ENCODE data around the gene UMODL1. TPM values are rescaled to one million over a fixed set of nuclear protein-coding genes. Genes with fewer than 3 reads are reported as not detected.

UMODL1 gene
- total and polyA plus RNA-seq, 2 donors (not counting 3 experiments of a cell fraction or from before 2014, with no cell fraction given) = not detected

- Histone ChIP-seq H3K27me3 (ENCODE audit: control insufficient read depth in 2 of 2, insufficient read depth in 2 of 2, low read length in 2 of 2) (peaks cover 19 to 27% of the 10 kb centered on the region in 2 experiments), H3K9me1 (replicated peaks; ENCODE audit: control insufficient read depth, extremely low read depth, insufficient read depth, low read length) (no peaks in the 10 kb centered on the region), H3K36me3 (ENCODE audit: control insufficient read depth in 2 of 2, extremely low read depth in 1 of 2, insufficient read depth in 2 of 2, low read length in 2 of 2) (no peaks in the 10 kb centered on the region), H3K9ac (replicated peaks; ENCODE audit: extremely low read depth, insufficient read depth, low read length) (no peak overlapping the region), H4K20me1 (replicated peaks; ENCODE audit: control insufficient read depth, extremely low read depth, insufficient read depth, low read length) (no peaks in the 10 kb centered on the region), H3K27ac (ENCODE audit: insufficient read depth, low read depth, low read length) (no peak overlapping the region), H3K4me2 (ENCODE audit: insufficient read depth, low read length) (no peak overlapping the region), H3K79me2 (ENCODE audit: control insufficient read depth, insufficient read depth, low read length) (no peaks in the 10 kb centered on the region), H3K4me3 (replicated peaks in 1 of 3; ENCODE audit: insufficient read depth in 1 of 3, low read depth in 1 of 3, low read length in 3 of 3) (no peak overlapping the region), H3K9me3 (replicated peaks; ENCODE audit: control insufficient read depth, insufficient read depth, low read length) (no peaks in the 10 kb centered on the region), H3K4me1 (ENCODE audit: control insufficient read depth, extremely low read depth, insufficient read depth, low read length) (no peaks in the 10 kb centered on the region), H2AFZ (ENCODE audit: low read depth, low read length) (no peak overlapping the region)
- TF ChIP-seq POLR2A (IDR thresholded peaks at IDR 0.05; ENCODE audit: low read depth, low read length) (no peak), MYC (IDR thresholded peaks at IDR 0.05; ENCODE audit: low read depth, low read length) (no peak), POLR2AphosphoS5 (IDR thresholded peaks at IDR 0.05; ENCODE audit: insufficient read depth, low read depth, low read length) (no peak), EZH2 (IDR thresholded peaks at IDR 0.05; ENCODE audit: borderline replicate concordance, low read depth, low read length, severe bottlenecking) (no peak), FOS (IDR thresholded peaks at IDR 0.05; ENCODE audit: borderline replicate concordance, insufficient read depth, low read length) (no peak), GATA2 (IDR thresholded peaks at IDR 0.05; ENCODE audit: insufficient read depth, insufficient read length, low read depth, low read length) (no peak), JUN (IDR thresholded peaks at IDR 0.05; ENCODE audit: borderline replicate concordance, insufficient read depth, insufficient read length, low read depth) (no peak)
- TF ChIP-seq, protein P1, sequence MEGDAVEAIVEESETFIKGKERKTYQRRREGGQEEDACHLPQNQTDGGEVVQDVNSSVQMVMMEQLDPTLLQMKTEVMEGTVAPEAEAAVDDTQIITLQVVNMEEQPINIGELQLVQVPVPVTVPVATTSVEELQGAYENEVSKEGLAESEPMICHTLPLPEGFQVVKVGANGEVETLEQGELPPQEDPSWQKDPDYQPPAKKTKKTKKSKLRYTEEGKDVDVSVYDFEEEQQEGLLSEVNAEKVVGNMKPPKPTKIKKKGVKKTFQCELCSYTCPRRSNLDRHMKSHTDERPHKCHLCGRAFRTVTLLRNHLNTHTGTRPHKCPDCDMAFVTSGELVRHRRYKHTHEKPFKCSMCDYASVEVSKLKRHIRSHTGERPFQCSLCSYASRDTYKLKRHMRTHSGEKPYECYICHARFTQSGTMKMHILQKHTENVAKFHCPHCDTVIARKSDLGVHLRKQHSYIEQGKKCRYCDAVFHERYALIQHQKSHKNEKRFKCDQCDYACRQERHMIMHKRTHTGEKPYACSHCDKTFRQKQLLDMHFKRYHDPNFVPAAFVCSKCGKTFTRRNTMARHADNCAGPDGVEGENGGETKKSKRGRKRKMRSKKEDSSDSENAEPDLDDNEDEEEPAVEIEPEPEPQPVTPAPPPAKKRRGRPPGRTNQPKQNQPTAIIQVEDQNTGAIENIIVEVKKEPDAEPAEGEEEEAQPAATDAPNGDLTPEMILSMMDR (IDR thresholded peaks at IDR 0.05; ENCODE audit: extremely low read depth in 1 of 2, insufficient read depth in 1 of 2, low read depth in 1 of 2, low read length in 2 of 2) = no peak
- TF ChIP-seq, protein P2, sequence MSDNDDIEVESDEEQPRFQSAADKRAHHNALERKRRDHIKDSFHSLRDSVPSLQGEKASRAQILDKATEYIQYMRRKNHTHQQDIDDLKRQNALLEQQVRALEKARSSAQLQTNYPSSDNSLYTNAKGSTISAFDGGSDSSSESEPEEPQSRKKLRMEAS (IDR thresholded peaks at IDR 0.05; ENCODE audit: insufficient read depth, insufficient read length) = no peak
- POLR2A ChIA-PET = no interaction called here
- no TSS peak for BruUV-seq (replicated peaks)
- intact Hi-C loops (cut with micrococcal nuclease) (no loop called here), dilution Hi-C loops (cut with MboI; ENCODE audit: extremely low pct_ligation_motif_present, low sequenced_read_pairs) (no loop called here)
- FAIRE-seq (no peak), DNase-seq (ENCODE audit: low read depth, low spot score) (no peak)
- CTCF ChIA-PET = interaction anchor here (0.7 kb wide), 1 partner anchor 50 kb away, joined by 4 read pairs; no protein-coding TSS in a partner anchor
Measured at GRCh38 chr21:42068592-42068991, 2.5 kb upstream of the UMODL1 start.

Measured in endothelial cell of umbilical vein (primary cell).